ENCODE results near the gene LHX2.

DNA sequence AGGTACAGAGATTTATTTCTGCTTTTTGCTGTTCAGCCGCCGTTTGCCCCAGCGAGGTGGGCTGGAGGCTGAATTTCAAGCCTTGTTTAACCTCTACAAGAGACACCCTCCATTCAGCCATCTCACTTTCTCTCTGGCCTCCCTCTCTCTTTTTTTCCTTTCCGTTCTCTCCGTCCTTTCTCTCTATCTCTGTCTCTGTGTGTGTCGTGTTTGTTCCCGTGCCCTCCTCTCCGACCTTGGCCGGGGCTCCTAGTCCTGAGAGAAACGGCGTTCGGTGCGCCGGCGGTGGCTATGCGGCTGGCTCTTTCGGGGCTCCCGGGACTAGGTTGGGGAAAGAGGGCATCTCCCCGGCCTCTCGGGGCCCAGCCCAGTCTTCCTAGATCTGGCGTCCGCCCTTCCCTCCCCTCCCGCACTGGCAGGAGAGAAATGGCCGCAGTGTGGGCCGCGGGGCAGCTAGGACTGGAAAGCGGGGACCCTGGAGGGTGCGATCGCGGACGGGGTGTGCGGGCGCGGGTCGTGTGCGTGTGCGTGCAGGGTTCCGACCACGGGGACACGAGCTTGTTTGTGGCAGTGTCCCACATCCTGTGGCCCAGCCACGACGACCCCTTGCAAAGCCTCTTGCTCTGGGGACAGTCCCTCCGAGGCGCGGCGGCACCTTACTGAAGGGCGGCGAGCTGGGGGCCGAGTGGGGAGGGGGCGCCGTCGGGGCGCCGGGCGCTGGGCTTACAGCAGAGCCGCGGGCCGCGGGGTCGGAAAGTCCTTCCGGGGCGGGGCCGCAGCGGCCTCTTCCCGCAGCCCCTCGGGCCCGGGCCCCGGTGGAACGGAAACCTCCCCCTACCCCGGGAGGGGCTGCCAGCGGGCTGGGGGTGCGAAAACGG is 5.7 kb downstream of the LHX2 start:
- TF ChIP-seq, protein P1, sequence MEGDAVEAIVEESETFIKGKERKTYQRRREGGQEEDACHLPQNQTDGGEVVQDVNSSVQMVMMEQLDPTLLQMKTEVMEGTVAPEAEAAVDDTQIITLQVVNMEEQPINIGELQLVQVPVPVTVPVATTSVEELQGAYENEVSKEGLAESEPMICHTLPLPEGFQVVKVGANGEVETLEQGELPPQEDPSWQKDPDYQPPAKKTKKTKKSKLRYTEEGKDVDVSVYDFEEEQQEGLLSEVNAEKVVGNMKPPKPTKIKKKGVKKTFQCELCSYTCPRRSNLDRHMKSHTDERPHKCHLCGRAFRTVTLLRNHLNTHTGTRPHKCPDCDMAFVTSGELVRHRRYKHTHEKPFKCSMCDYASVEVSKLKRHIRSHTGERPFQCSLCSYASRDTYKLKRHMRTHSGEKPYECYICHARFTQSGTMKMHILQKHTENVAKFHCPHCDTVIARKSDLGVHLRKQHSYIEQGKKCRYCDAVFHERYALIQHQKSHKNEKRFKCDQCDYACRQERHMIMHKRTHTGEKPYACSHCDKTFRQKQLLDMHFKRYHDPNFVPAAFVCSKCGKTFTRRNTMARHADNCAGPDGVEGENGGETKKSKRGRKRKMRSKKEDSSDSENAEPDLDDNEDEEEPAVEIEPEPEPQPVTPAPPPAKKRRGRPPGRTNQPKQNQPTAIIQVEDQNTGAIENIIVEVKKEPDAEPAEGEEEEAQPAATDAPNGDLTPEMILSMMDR (IDR thresholded peaks at IDR 0.05), result no peak
- no peak for TF ChIP-seq POLR2A (IDR thresholded peaks at IDR 0.05)

Measured in prostate gland (tissue), 2 donors.